ENCODE results near the gene TP63. TPM values are rescaled to one million over a fixed set of nuclear protein-coding genes. Genes with fewer than 3 reads are reported as not detected.
"Not testable (repeated sequence)": the region's sequence is repeated elsewhere in the genome, so short reads cannot be mapped to it uniquely, and the experiment has no call there.

Gene TP63
- polyA plus RNA-seq, 3 donors, result 1.5 to 2.0 (median 2.0) TPM

DNA sequence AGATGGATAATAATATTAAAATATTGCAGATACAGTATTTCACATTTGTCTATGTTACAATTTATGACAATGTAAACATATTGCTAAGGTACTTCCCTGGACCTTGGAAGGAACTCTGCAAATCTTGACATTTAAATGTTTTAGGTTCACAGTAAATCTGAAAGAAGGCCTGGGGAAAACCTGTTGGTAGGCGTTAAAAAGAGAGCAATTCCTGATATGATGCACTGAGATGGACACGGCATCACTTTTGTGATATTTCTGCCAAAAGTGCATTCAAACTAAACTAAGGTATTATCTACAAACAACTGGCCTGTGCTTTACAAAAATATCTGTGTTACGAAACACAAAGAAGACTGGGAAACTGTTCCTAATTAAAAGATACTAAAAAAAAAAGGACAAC is 6.1 kb upstream of the TP63 start:
- DNase-seq, result no peak

DNA sequence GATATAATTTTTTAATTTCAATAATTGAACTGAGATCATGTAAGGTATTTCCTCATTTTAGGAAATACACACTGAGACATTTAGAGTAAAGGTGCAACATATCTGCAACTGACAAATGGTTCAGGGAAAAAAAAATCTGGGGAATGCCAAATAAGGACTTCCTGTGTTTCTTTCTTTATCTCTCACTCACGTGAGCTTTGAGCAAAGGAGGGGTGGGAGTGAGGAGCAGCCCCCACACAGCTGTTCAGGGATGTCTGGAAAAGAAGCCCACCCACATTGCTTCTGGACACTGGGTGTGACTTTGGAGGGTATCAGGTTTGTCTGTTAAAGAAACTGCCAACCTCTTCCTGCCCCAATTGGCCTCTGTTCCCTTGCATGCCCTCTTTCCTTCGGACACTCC is 5.6 kb upstream of the TP63 start:
- no peak for DNase-seq

DNA sequence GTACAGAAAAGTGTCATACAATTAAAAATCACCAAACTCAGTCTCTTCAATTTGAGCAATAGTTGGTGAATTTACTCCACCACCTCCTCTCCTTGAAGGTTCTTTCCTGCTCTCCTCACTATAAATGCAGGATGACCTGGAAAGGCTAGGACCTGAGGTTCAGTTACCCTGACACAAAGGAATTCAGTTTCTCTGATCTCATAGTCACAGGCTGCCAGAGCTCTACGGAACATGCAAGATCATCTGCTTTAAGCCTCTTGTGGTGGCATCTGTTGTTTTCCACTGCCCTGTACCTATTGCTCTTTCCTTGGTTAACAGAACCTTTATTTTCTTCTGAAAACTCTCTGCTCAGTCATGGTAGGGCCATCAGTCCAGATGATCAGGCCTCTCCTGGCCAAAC is 4.9 kb upstream of the TP63 start:
- no peak for DNase-seq

DNA sequence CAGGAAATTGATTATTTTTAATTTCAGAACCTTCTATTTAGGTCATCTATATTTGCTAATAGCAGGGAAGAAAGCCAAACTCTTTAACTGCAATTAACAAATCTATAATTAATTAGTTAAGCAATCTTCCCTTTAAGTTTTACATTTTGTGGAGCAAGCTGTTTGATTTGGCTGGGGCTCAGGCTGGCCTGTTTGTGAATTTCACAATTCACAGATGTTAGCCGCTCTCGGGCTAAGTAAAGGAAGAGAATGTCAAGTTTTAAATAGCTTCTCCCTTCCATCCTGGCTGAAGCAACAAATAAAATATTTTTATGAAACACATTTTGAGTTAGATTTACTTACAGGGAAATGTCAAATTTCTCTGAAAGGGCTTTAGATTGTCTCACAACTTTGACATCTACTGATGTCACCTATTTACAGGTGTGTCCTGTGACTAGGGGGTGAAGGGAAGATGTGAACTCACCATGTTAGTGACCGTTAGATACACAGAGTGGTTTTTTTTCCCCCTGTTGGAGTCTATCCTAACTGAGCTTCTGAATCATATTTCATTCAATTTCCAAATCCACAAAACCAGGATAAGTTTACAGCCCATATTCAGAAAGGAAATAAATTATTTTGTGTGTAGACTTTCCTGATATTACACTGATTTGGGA is 1.3 kb upstream of the TP63 start:
- no peak for DNase-seq

DNA sequence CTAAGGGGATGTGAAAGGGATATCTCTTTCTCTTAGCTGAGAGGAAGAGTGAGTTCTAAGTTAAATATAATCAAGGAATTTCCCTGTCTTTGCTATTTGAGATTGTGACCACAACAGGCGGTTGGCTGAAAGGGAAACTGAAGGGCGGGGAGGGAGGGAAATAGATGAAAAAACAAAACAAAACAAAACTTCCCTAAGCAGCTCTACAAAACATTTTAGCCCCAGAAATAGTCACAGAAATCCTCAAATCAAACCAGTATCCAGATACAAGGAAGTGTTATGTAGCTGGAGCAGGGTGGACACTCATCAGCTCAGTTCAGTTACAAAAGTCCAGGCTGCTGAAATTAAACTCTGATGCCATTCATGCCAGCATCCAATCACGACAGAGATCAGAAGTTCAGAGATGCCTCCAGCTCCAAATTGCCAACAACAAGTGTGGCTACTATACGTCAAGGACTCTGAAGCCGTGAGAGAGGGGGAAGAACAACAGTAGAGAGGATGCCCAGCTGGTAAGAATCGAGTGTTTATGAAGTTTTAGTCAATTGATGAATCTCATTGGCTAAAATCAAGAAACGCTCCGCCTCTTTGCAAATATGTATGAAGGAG is 319 bp upstream of the TP63 start:
- DNase-seq, result no peak

DNA sequence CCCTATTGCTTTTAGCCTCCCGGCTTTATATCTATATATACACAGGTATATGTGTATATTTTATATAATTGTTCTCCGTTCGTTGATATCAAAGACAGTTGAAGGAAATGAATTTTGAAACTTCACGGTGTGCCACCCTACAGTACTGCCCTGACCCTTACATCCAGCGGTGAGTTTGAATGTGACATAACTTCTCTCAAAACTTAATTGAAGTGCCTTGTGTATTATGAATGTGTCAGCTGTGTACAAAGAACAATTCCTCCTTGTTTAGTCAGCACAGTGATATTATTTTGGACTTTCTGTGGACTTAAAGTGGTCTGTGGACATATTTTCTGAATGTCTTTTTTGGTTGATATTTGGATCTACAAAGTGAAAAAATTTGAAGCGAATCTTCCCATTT is 220 bp downstream of the TP63 start:
- no peak for DNase-seq

DNA sequence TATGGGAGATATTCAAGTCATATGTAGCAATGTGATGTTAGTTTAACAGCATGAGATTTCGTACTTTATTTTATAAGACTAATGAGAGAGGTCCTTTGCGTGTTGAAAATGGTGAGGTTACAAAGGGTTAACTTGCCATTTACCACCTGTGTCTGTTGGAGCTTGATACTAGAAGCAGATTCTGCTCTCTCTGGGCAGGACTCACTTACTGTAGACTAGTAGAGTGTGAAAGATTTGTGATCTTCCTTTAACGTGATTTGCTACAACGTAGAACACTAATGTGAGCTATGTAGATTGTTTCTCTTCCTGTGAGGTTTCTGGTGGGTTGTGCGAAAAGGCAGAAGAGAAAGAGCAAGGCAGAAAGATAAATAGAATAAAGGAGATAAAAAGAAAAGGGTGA is 1.1 kb downstream of the TP63 start:
- no peak for DNase-seq

DNA sequence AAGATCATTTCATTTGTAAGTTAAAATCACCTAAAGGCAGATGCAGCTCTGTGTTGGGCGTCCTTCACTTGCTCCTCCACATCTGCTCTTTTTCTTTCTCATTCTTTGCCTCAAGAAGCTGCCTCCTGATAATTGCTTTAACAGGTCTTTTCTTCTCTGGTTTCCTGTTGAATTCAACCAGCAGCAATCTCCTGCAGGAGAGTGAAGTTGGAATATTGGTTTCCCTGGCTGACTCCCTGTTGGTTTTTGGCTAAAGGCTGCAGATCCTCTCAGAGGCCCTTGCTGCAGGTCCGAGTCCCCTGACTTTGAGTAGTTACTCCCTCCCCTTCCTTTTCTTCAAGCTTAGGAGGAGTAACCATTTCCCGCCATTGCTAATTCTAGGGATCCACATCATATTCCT is 4.2 kb downstream of the TP63 start:
- DNase-seq, result no peak

DNA sequence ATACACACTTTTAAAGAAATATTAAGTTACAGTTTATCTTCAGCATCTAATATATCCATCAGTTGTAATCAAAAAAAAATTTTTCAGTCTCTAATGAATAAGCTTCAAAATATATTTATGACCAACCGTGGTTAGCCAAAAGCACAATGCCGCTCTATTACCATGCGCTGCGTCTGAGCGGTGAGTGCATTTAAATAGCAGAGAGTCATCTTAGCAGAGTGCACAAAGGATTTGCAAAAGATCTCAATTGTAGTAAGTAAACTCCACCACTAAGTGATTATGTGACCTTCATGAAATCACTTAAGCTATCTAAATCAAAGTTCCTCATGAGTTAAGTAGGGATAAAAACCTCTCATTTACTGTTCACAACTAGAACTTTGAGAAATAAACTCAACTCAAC is 4.9 kb downstream of the TP63 start:
- DNase-seq, result no peak

DNA sequence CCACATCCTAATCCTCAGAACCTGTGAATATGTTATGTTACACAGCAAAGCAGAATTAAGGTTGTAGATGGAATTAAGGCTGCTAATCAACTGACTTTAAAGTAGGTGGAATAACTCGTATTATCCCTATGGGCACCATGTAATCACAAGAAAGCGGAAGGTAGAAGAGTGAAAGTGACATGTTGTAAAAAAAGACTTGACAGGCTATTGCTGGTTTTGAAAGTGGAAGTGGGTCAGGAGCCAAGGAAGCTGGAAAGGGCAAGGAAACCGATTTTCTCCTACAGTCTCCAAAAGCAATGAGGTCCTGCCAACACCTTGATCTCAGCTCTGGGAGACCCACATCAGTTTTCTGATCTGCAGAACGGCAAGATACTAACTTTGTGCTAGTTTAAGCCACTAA is 6.6 kb downstream of the TP63 start:
- DNase-seq, result no peak

DNA sequence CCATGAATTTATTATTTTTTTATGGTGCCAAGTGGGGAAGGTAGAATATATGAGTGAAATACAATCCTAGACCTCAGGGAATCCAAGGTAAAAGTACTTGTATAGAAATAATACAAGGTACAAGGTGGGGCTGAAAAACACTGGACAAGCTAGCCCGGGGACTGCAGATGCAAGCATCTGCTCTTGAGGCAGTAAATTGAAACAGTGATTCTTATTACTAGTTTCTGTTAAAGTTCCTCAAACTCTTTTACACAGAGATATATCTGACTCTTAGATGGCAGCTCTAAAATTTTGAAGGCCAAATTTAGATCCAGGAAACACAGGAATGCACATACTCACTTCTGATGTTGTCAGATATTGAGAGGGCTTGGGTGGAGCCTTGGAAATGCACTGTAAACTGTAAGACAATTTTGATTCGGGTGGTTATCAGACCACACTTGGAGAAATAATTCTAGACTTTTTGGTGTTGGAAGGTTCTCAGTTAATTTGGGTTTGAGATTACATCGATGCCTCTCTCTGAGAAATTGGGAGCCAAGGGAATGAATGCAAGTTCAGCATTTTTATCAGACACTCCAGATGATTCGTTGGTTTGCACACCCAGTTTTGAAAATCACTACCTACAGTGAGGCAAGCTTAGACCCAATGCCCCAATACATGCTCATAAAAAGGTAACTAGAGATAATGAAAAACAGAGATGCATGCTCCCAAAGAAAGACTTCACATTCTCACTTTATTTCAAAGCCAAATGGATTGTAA is 7.3 kb downstream of the TP63 start:
- no peak for DNase-seq

DNA sequence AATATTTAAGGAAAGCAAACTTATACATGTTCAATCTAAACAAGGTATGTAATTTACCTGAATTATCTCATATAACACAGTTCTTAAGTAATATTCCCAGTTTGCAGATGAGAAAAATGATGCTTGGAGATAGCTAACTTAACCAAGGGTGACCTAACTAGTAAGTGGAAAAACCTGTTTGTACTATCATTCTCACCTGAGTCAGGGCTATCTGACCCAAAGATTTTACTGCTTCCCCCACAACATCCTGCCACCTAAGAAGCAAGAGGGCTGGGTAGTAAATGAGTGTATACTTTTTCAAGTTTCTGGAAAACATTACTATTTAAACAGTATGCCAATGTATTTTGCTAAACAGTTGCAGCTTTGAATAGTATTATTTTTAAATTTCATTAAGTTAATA is 10.6 kb downstream of the TP63 start:
- no peak for DNase-seq

DNA sequence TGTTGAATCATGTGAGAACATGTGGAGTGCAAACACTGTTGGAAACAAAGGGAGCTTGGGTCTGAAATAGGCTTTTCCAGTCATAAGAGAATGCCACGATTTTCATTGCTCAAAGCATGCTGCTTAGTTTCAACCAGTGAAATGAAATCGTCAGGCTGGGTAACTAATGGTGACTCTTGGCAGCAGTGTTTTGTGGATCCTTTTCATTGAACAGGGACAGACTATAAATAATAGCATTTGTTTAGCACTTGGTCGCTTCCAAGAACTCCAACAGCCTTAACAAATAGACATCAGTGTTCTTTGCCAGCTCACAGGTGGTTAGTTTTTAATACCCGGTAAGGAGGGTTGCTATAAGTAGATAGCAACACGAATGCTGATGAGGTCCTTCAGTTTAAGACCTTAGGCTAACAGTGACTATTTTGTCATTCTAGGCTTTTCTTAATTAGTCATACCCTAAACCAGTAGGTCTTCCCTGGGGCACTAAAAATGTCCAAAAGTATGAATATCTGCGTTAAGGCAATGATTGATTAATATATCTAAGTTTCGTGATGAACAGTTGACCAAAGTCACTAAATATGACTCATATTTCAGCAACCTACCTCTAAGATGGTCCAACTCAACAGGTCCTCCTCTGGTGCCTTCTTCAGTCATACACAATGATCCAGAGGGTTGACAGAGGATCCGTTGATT is 15.8 kb downstream of the TP63 start:
- DNase-seq, result no peak

DNA sequence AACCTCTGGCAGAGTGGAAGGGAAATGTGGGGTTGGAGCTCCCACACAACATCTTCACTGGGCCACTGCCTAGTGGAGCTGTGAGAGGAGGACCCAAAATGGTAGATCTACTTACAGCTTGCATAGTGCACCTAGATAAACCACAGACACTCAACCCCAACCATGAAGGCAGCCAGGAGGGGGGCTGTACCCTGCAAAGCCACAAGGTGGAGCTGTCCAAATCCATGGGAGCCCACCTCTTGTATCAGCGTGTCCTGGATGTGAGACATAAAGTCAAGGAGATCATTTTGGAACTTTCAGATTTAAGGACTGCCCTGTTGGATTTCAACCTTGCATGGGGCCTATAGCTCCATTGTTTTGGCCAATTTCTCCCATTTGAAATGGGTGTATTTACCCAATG is 20.9 kb downstream of the TP63 start:
- DNase-seq, result no peak

DNA sequence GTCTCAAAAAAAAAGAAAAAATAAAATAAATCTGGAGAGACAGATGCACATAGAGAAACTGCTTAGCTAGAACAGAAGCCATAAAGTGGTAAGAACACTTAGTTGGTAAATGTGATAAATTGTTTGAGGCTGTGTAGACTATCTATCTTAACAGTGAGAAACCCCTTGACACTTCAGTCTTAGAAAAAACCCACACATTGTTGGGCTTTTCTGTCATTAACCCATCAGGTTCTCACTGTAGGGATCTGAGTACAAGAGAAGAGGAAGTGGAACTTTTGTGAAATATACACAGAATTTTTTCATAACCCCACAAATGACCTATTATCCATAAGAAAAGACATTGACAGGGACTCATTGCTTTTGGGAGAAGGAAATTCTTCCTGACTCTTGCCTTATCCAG is 24.4 kb downstream of the TP63 start:
- no peak for DNase-seq

DNA sequence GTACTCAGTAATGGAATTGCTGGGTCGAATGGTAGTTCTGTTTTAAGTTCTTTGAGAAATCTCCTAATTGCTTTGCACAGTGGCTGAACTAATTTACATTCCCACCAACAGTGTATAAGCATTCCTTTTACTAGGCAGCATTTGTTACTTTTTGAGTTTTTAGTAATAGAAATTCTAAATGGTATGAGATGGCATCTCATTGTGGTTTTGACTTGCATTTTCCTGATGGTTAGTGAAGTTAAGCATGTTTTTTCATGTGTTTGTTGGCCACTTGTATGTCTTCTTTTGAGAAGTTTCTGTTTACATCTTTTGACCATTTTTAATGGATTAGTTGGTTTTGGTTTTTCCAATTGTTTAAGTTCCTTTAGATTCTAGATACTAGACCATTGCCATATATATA is 28.4 kb downstream of the TP63 start:
- no peak for DNase-seq

DNA sequence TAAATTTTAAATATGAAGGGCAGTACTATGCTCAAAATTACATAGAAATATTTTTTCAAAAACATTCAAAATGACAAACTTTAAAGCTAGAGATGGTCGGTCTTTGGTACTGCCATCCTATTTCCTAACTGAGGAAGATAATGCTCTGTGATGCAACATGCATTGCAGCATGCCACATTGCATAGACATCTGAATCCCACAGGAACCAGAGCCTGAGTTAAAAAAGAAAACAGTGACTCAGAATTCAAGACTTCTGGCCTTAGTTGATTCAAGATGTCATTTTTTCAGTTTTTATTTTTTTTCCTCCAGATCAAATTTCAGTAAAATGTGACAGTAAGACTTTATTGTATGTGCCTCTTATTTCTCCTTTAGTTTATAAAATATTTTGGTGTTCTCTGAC is 33.1 kb downstream of the TP63 start:
- no peak for DNase-seq

DNA sequence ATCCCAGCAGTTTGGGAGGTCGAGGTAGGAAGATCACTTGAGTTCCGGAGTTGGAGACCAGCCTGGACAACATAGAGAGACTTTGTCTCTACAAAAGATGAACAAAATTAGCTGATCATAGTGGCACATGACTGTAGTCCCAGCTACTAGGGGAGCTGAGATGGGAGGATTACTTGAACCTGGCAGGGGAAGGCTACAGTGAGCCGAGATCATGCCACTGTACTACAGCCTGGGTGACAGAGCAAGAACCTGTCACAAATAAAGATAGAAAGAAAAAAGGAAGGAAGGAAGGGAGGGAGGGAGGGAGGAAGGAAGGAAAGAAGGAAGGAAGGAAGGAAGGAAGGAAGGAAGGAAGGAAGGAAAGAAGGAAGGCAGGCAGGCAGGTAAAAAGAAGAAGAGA is 41.2 kb downstream of the TP63 start:
- DNase-seq, result not testable (repeated sequence)

DNA sequence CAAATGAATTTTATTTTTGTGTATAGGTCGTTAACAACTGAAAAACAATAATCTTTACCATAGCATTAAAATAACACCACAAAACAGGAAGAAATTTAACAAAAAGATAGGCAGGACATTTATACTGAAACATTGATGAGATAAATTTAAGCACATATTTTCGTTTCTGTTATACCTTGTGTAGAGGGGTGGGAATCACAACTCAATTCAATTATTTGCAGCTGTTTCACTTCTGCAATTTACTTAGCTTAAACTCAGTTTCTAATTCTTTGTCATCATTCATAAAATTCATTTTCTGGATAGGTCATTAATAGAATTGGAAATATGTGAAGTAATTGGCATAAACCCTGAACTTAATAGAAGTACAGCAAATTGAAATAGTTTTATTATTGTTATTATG is 42.3 kb downstream of the TP63 start:
- no peak for DNase-seq

DNA sequence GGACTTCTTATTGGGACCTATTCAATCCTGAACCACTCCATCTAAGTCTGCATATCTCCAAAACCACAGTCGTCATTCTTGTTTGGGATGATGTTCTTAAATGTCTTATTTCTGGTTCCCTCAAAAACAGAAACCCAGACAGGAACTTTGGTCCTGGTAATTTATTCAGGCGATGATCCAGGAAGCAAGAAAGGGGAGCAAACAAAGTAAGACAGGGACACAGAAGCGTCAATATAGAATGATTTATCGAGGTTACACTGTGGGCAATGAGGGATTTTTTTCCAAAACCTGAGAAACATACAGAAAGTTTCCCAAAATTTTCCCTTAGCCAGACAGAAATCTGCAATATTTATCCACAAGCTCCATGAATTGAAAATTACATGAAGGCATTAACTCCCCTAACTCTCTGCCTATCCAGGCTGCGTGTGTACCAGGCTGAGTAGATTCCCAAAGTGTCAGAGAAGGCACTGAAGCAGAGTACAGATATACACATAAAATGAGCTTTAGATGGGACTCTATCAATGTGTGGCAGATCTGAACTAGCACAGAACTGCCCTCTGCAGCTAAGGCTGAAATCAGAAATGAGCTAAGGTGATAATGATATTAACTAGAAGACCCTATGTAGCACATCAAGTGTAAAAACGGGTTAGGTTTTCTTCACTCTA is 43.2 kb downstream of the TP63 start:
- no peak for DNase-seq

DNA sequence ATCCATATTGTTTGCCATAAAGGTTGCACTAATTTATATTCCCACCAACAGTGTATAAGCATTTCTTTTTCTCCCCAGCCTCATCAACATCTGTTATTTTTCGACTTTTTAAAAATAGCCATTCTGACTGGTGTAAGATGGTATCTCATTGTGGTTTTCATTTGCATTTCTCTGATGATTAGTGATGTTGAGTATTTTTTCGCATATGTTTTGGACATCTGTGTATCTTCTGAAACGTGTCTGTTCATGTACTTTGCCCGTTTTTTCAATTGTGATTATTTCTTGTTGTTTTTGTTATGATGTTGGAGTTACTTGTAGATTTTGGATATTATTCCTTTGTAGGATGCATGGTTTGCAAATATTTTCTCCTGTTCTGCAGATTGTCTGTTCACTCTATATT is 46.5 kb downstream of the TP63 start:
- DNase-seq, result no peak

DNA sequence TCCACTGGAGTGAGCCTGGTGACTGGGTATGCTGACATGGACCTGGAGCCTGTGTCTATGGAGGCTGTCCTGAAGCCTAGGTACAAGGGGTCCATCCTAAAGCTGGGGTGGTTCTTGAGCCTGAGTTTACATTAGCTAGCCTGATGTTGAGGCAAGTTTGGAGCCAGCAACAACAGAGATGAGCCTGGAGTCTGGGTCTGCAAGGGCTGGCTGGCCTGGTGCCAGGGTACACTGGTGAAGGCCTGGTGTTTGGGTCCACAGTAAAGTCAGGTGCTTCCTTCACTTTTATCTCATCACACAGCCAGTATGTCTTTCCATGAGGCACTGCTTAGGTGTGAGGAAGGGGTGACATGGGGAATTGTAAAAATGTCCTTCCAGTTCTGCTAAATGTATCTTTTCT is 49.5 kb downstream of the TP63 start:
- no peak for DNase-seq

Measured in renal pelvis (tissue), 4 donors.